H1 (cell line): Measurements from ENCODE around the gene DDR1. TPM values are rescaled to one million over a fixed set of nuclear protein-coding genes. Genes with fewer than 3 reads are reported as not detected.

Source experiments
- ASH2L ChIP-seq: fragments of 200-600, 300-600 bp; sonication (generic); IDR thresholded peaks from one replicate; pipeline ENCODE4 v1.7.1; 2017; ENCODE audit warnings: low read length
- GTF2F1 ChIP-seq: IDR thresholded peaks from 2 replicates; pipeline ENCODE4 v1.6.1; 2012; ENCODE audit warnings: low read depth, low read length, improper control_type of control experiment, borderline replicate concordance
- HDAC6 ChIP-seq: IDR thresholded peaks from one replicate; pipeline ENCODE4 v1.7.1; 2012; ENCODE audit warnings: low read depth, mild to moderate bottlenecking, inconsistent platforms, low read length, moderate library complexity
- JUN ChIP-seq: IDR thresholded peaks from 2 replicates; pipeline ENCODE4 v1.6.1; 2011; ENCODE audit warnings: low read depth, mild to moderate bottlenecking, improper control_type of control experiment, low read length
- KDM1A ChIP-seq: fragments of 200-600, 300-600 bp; sonication (generic); IDR thresholded peaks from 2 replicates; pipeline ENCODE4 v1.7.1; 2016; ENCODE audit warnings: mild to moderate bottlenecking, low read length, borderline replicate concordance
- MAX ChIP-seq: IDR thresholded peaks from 2 replicates; pipeline ENCODE4 v1.6.1; 2012; ENCODE audit warnings: inconsistent platforms
- POU5F1 ChIP-seq: IDR thresholded peaks from 2 replicates; pipeline ENCODE4 v1.6.1; 2011; ENCODE audit warnings: low read depth, mild to moderate bottlenecking, low read length, moderate library complexity
- TAF1 ChIP-seq: IDR thresholded peaks from 2 replicates; pipeline ENCODE4 v1.6.1; 2011; ENCODE audit warnings: mild to moderate bottlenecking, low read depth, low read length
- TCF12 ChIP-seq: IDR thresholded peaks from 2 replicates; pipeline ENCODE4 v1.6.1; 2011; ENCODE audit warnings: low read depth, mild to moderate bottlenecking, low read length
- TEAD4 ChIP-seq: IDR thresholded peaks from 2 replicates; pipeline ENCODE4 v1.6.1; 2012; ENCODE audit warnings: low read depth, low read length, inconsistent platforms, mixed read lengths
- polyA plus RNA-seq, 7 experiments: library from polyadenylated mRNA; depleted of rRNA in 3 of 7; stranded (reverse) in 5 of 7; unstranded in 2 of 7; fragments of >200 nt in 5 of 7; fragments of 200-250 nt in 2 of 7; gene quantifications; 1 replicate in 5 of 7; 2 replicates in 1 of 7; 4 replicates in 1 of 7; pipeline versions ENCODE4 v1.2.1 to v1.2.3, GENCODE V29; 2011 to 2013; ENCODE audit warnings: missing spikeins in 2 of 7, mixed read lengths in 2 of 7
- total RNA-seq: library from RNA; stranded (reverse); fragmentation: NEBNext Ultra II Directional; extraction: Animal tissue kit (Norgen Biotek cat#: 25700); gene quantifications from 2 replicates; pipeline ENCODE4 v1.2.1, GENCODE V29; 2021
- TF ChIP-seq, protein P1 (sequence below): IDR thresholded peaks from 2 replicates; pipeline ENCODE4 v1.6.1; 2011; ENCODE audit warnings: low read depth, mild to moderate bottlenecking, low read length; ENCODE audit not compliant: insufficient read depth

The DDR1 gene
- total and polyA plus RNA-seq, 2 of the 8 experiments (the other 6 are each of a cell fraction or from before 2014, with no cell fraction given): 99.4 to 181 TPM

GRCh38 chr6:30861257-30862048 lies 22.9 kb upstream of the DDR1 start (continued):
- TF ChIP-seq, protein P1, sequence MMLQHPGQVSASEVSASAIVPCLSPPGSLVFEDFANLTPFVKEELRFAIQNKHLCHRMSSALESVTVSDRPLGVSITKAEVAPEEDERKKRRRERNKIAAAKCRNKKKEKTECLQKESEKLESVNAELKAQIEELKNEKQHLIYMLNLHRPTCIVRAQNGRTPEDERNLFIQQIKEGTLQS: no peak
- TF ChIP-seq TAF1: no peak
- no peak for TF ChIP-seq ASH2L
- TF ChIP-seq MAX: no peak
- no peak for TF ChIP-seq HDAC6
- no peak for TF ChIP-seq POU5F1
- no peak for TF ChIP-seq KDM1A
- TF ChIP-seq TEAD4: no peak
- no peak for TF ChIP-seq GTF2F1
- no peak for TF ChIP-seq JUN
- TF ChIP-seq TCF12: no peak
